PC-3 (cell line): Measurements from ENCODE around the gene PUS7. TPM values are rescaled to one million over a fixed set of nuclear protein-coding genes. Genes with fewer than 3 reads are reported as not detected.
"Not testable (repeated sequence)": the region's sequence is repeated elsewhere in the genome, so short reads cannot be mapped to it uniquely, and the experiment has no call there.

Experiments used
- ATAC-seq: fragments of 200-7000 bp; cut with Tn5 transposase; 2 replicates; pipeline ENCODE4 v1.9.1; 2020; ENCODE audit warnings: mild to moderate bottlenecking, moderate library complexity
- BruUV-seq: library from RNA; stranded (reverse); fragments of 400-500 nt; replicated peaks from 2 replicates; lab custom pipeline; 2021; lab: Mats Ljungman, UMichigan
- CTCF ChIA-PET: fragments of 300-600 bp; sonication (Branson Sonifier 250); formaldehyde crosslinking; loops from one replicate; lab custom pipeline; 2022; ENCODE audit warnings: antibody characterized with exemption; lab: Charles Lee
- POLR2A ChIA-PET: fragments of 300-600 bp; sonication (Branson Sonifier 250); formaldehyde crosslinking; loops from one replicate; lab custom pipeline; 2022; ENCODE audit warnings: antibody characterized with exemption; ENCODE audit not compliant: unreplicated experiment; lab: Charles Lee
- DNase-seq: peaks from one replicate; pipeline ENCODE4 v3.0.0-alpha.2; 2015
- H2AFZ ChIP-seq: fragments of 300-600 bp; sonication (generic); 2 replicates; pipeline ENCODE4 v1.6.0; 2016; ENCODE audit warnings: antibody characterized with exemption, low read length
- H3F3A ChIP-seq: fragments of 300-600 bp; sonication (generic); one replicate; pipeline ENCODE4 v1.6.0; 2017; ENCODE audit warnings: antibody characterized with exemption, low read length, control low read depth, mild to moderate bottlenecking; ENCODE audit not compliant: unreplicated experiment
- H3K27ac ChIP-seq: fragments of 300-600 bp; sonication (generic); 2 replicates; pipeline ENCODE4 v1.5.1; 2016; ENCODE audit warnings: mild to moderate bottlenecking, low read length
- H3K27me3 ChIP-seq: fragments of 300-600 bp; sonication (generic); 2 replicates; pipeline ENCODE4 v1.6.1; 2016; ENCODE audit warnings: low read length, mixed read lengths
- H3K36me3 ChIP-seq: fragments of 300-600 bp; sonication (generic); 2 replicates; pipeline ENCODE4 v1.6.1; 2016; ENCODE audit warnings: low read depth, mixed run types, low read length, mixed read lengths
- H3K4me1 ChIP-seq: fragments of 300-600 bp; sonication (generic); 2 replicates; pipeline ENCODE4 v1.5.1; 2016; ENCODE audit warnings: low read length; ENCODE audit not compliant: insufficient read depth
- H3K4me2 ChIP-seq: fragments of 300-600 bp; sonication (generic); 2 replicates; pipeline ENCODE4 v1.6.0; 2016; ENCODE audit warnings: low read length
- H3K4me3 ChIP-seq: fragments of 300-600 bp; sonication (generic); 2 replicates; pipeline ENCODE4 v1.5.1; 2016; ENCODE audit warnings: mild to moderate bottlenecking, low read length, mixed read lengths
- H3K79me2 ChIP-seq: fragments of 300-600 bp; sonication (generic); 2 replicates; pipeline ENCODE4 v1.6.1; 2017; ENCODE audit warnings: low read length, mixed read lengths
- H3K9ac ChIP-seq: fragments of 300-600 bp; sonication (generic); 2 replicates; pipeline ENCODE4 v1.6.0; 2016; ENCODE audit warnings: mild to moderate bottlenecking, low read length
- H3K9me2 ChIP-seq: fragments of 300-600 bp; sonication (generic); replicated peaks from 2 replicates; pipeline ENCODE4 v1.6.1; 2016; ENCODE audit warnings: mixed run types, low read length, mixed read lengths
- H3K9me3 ChIP-seq: fragments of 300-600 bp; sonication (generic); 2 replicates; pipeline ENCODE4 v1.6.1; 2016; ENCODE audit warnings: low read length, mixed read lengths
- H4K20me1 ChIP-seq: fragments of 300-600 bp; sonication (generic); 2 replicates; pipeline ENCODE4 v1.6.1; 2016; ENCODE audit warnings: low read length, mixed read lengths
- CTCF ChIP-seq: fragments of 300-600 bp; sonication (generic); conservative IDR thresholded peaks from 2 replicates; pipeline ENCODE4 v1.5.1; 2017; ENCODE audit warnings: antibody characterized with exemption, low read depth, mild to moderate bottlenecking, low read length
- EZH2 ChIP-seq: fragments of 300-600 bp; sonication (generic); IDR thresholded peaks from one replicate; pipeline ENCODE4 v1.6.1; 2017; ENCODE audit warnings: antibody characterized with exemption, mild to moderate bottlenecking, low read length; ENCODE audit not compliant: unreplicated experiment
- EZH2phosphoT487 ChIP-seq: fragments of 300-600 bp; sonication (generic); IDR thresholded peaks from 2 replicates; pipeline ENCODE4 v1.6.1; 2018; ENCODE audit warnings: mild to moderate bottlenecking, antibody characterized with exemption, low read length, borderline replicate concordance
- intact Hi-C: fragments of 100-400 bp; cut with micrococcal nuclease; formaldehyde crosslinking; loops from 2 replicates; pipeline ENCODE4 v1.9.0; 2023
- total RNA-seq: library from RNA; depleted of rRNA; stranded (reverse); fragments of >200 nt; gene quantifications from 2 replicates; pipeline ENCODE4 v1.2.3, GENCODE V29; 2014

PUS7 gene
- total RNA-seq, 1 experiment from 2014 or later = 37.2 TPM

DNA sequence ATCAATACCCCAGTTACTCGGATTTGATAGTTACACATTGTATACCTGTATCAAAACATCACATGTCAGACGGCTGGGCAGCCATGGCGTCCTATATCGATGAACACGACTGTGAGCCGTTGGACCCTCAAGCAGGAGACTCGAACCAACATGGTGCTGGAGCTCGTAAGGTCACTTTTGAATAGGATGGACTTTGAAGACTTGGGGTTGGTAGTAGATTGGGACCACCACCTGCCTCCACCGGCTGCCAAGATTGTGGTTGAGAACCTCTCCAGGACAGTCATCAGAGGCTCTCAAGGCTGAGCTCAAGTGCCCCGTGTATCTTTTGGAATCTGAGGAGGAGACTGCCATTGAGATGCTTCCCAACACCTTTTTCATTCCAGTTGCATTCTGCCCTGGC lies 8.1 kb upstream of the PUS7 start:
- intact Hi-C loops = loop anchor here (5.0 kb wide), 2 partner anchors 117 to 647 kb away; no protein-coding TSS in a partner anchor
- ChIA-PET CTCF (no interaction called here), POLR2A (no interaction called here)
- Histone ChIP-seq H3K9me3 (no peaks in the 10 kb centered on the region), H3K4me1 (peaks cover 18% of the 10 kb centered on the region), H3K27me3 (no peaks in the 10 kb centered on the region), H3K4me2 (no peak overlapping the region), H3K4me3 (no peak overlapping the region), H3F3A (no peaks in the 10 kb centered on the region), H4K20me1 (no peaks in the 10 kb centered on the region), H2AFZ (no peak overlapping the region), H3K79me2 (peaks cover 27% of the 10 kb centered on the region), H3K27ac (no peak overlapping the region), H3K9ac (no peak overlapping the region), H3K36me3 (no peaks in the 10 kb centered on the region), H3K9me2 (no peaks in the 10 kb centered on the region)
- no peak for DNase-seq
- no peak for ATAC-seq
- no TSS peak for BruUV-seq
- no peak for TF ChIP-seq EZH2
- no peak for TF ChIP-seq EZH2phosphoT487
- no peak for TF ChIP-seq CTCF

- intact Hi-C loops, H3K9ac ChIP-seq, DNase-seq, CTCF ChIA-PET, H3K79me2 ChIP-seq, H3K27me3 ChIP-seq, H3K4me3 ChIP-seq, H4K20me1 ChIP-seq, H2AFZ ChIP-seq, H3K9me2 ChIP-seq, H3K27ac ChIP-seq, H3K4me1 ChIP-seq, H3K9me3 ChIP-seq, POLR2A ChIA-PET, H3K4me2 ChIP-seq, ATAC-seq, H3F3A ChIP-seq, H3K36me3 ChIP-seq, BruUV-seq: not testable (repeated sequence)
Measured at GRCh38 chr7:105527737-105528136, 5.7 kb upstream of the PUS7 start.

- H3K9ac ChIP-seq = no peak overlapping the region
- ATAC-seq (no peak), DNase-seq (no peak)
- intact Hi-C loops = no loop called here
- peaks cover 12% of the 10 kb centered on the region for H3K4me1 ChIP-seq
- H3K27me3 ChIP-seq = no peaks in the 10 kb centered on the region
- peaks cover 19% of the 10 kb centered on the region for H3K79me2 ChIP-seq
- H3K27ac ChIP-seq = no peak overlapping the region
- H3K4me3 ChIP-seq = no peak overlapping the region
- H4K20me1 ChIP-seq = 0 out of 2 replicates have a peak, but pooled peaks cover under 1% of the 10 kb centered on the region
- BruUV-seq = no TSS peak
- no peak for TF ChIP-seq CTCF
- no peak for TF ChIP-seq EZH2
- no peaks in the 10 kb centered on the region for H3K9me3 ChIP-seq
- ChIA-PET POLR2A (no interaction called here), CTCF (no interaction called here)
- 0 out of 2 replicates have a peak, but pooled peaks cover under 1% of the 10 kb centered on the region for H3K36me3 ChIP-seq
- no peaks in the 10 kb centered on the region for H3K9me2 ChIP-seq
- H3K4me2 ChIP-seq = no peak overlapping the region
- no peak overlapping the region for H2AFZ ChIP-seq
- no peaks in the 10 kb centered on the region for H3F3A ChIP-seq
Measured at GRCh38 chr7:105524840-105525239, 2.8 kb upstream of the PUS7 start.

- CTCF ChIA-PET, intact Hi-C loops, H4K20me1 ChIP-seq, H3K9me2 ChIP-seq, H3K27ac ChIP-seq, ATAC-seq, H3K27me3 ChIP-seq, H3F3A ChIP-seq, H2AFZ ChIP-seq, BruUV-seq, H3K36me3 ChIP-seq, H3K9ac ChIP-seq, H3K4me2 ChIP-seq, H3K4me3 ChIP-seq, H3K9me3 ChIP-seq, POLR2A ChIA-PET, DNase-seq: not testable (repeated sequence)
- Histone ChIP-seq H3K79me2 (peaks cover 23% of the 10 kb centered on the region), H3K4me1 (peaks cover 16% of the 10 kb centered on the region)
Measured at GRCh38 chr7:105524423-105524822, 2.4 kb upstream of the PUS7 start.
